ENCODE measurements around the gene L1CAM.

L1CAM gene

DNA sequence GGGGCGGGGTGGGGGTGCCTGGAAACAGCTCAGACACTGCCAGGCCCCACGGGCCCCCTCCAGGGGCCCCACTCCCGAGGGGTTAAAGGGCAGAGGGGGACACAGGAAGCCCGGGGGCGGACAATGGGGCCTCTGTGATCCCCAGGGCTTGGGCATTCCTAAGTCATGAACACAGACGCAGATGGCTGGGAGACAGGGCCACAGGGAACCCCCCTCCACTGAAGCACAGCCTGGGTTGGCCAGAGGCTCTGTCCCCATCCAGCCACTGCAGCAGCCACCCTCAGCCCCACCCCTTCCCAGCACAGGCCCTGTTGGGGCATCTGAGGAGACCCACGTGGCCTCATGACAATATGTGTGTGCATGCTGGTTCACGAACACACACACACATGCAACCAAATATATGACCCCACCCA lies 3.9 kb downstream of the L1CAM start:
- peaks cover 79 to 92% (median 85%) of the 10 kb centered on the region in 10 experiments for H3K4me1 ChIP-seq

DNA sequence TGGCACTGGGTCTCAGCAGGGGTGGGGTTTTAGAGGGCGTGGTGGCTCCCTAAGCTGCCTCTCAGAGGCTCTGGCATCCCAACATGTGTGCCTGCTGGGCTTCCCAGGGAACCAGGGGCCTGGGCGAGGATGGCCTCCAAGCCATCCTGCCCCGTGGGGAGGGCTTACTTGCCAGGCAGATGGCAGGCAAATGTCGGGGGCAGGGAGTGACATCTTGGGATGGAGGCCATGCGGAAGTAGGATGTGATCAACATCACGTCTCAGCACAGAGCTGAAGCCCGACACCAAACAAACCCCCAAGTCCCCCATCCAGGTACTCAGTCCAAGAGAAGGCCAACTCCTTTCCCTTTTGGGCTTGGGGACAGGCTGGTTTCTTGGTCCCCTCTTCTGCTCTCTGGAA lies 4.7 kb downstream of the L1CAM start:
- H3K27me3 ChIP-seq, result peaks cover 71 to 90% (median 87%) of the 10 kb centered on the region in 11 experiments
- no peaks in the 10 kb centered on the region for H3K36me3 ChIP-seq
- H3K27ac ChIP-seq, result peak overlapping the region in 1 of 11 experiments; percentile 22; a peak in 1 of 22 replicates
- no peak for TF ChIP-seq Cebpa-rat (IDR thresholded peaks at IDR 0.05)
- H3K4me1 ChIP-seq, result peaks cover 81 to 95% (median 87%) of the 10 kb centered on the region in 10 experiments
- H3K4me3 ChIP-seq, result no peak overlapping the region; a peak in 1 of 20 replicates
- 0 out of 22 replicates have a peak overlapping the region, but pooled peaks of 1 of the 11 experiments have one; percentile 18 for H3K9ac ChIP-seq
- peak overlapping the region; percentile 59 to 93 (median 74); a peak in 18 of 22 replicates for H3K4me2 ChIP-seq
- H4K20me1 ChIP-seq, result peaks cover 0 to 81% (median 49%) of the 10 kb centered on the region in 11 experiments; a peak in 17 of 22 replicates
- H3K9me3 ChIP-seq (replicated peaks in 1 of 11), result peaks cover 0 to 10% (median under 1%) of the 10 kb centered on the region in 11 experiments; a peak in 4 of 22 replicates

More for the DNA sequence above, 3.9 kb downstream of the L1CAM start:
- no peak overlapping the region for H3K4me3 ChIP-seq
- peak overlapping the region in 3 of 11 experiments; percentile 4 to 26 (median 18); a peak in 1 of 22 replicates for H3K9ac ChIP-seq
- H3K36me3 ChIP-seq, result no peaks in the 10 kb centered on the region
- peaks cover 0 to 18% (median 6%) of the 10 kb centered on the region in 11 experiments; a peak in 6 of 22 replicates for H3K9me3 ChIP-seq (replicated peaks in 1 of 11)
- peak overlapping the region; percentile 54 to 93 (median 74); a peak in 21 of 22 replicates for H3K4me2 ChIP-seq
- peaks cover 79 to 97% (median 95%) of the 10 kb centered on the region in 11 experiments for H3K27me3 ChIP-seq
- peak overlapping the region in 3 of 11 experiments; percentile 14 to 38 (median 25); a peak in 2 of 22 replicates for H3K27ac ChIP-seq
- H4K20me1 ChIP-seq, result peaks cover 0 to 88% (median 49%) of the 10 kb centered on the region in 11 experiments; a peak in 17 of 22 replicates
- TF ChIP-seq Cebpa-rat (IDR thresholded peaks at IDR 0.05), result no peak

DNA sequence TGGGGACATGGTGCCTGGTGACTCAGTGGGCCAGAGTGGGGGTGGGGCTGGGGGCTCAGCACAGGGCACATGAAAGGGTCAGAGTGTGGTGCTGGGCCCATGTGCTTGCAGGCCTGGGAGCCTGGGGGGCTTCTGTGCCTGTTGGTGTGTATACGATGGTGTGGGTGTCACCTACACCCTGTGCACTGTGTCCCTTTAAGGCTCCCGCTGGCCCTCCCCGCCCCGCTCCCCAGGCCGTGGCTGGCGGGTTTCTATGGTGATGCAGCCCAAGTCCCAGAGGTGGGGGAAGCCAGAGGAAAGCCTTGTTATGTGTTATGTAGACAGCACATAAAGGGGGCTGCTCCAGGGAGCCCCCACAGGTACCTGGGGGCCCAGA lies 5.5 kb downstream of the L1CAM start:
- TF ChIP-seq Cebpa-rat (IDR thresholded peaks at IDR 0.05), result no peak
- peak overlapping the region in 3 of 11 experiments; percentile 10 to 70 (median 54); a peak in 3 of 22 replicates for H3K9ac ChIP-seq

DNA sequence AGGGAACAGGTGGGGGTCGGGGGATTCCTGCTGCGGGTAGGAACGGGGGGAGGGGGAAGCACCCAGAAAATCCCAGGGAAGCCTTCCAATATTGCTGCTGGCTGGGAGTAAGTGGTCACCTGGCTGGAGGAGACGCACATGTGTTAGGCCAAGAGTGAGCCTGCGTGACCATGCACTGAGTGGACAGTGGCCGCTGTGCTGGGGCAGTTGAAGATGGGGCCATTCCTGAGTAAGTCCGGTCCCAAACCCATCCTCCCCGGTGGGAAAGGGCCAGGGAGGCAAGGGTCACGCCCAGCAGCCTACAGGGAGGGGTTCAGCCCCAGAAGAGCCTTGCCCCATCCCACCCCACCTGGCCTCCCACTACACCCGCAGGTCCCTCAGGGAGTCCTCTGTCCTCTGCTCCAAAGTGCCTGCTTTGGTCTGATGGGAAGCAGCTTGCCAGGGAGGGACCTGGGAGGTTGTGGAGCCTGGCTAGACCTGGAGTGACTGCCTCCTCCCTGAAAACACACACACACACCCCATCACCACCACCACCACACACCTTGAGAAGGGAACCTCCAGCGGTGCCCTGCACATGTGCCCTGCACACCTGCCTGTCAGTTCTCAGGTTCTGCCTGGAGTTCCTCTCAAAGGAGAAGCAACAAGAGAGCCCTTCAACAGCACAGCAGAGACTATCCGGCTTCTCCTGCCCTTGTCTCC lies 6.1 kb downstream of the L1CAM start:
- H3K9ac ChIP-seq, result peak overlapping the region in 6 of 11 experiments; percentile 54 to 75 (median 62); a peak in 9 of 22 replicates
- H3K4me2 ChIP-seq, result peak overlapping the region; percentile 59 to 93 (median 74)
- H3K4me1 ChIP-seq, result peaks cover 73 to 85% (median 80%) of the 10 kb centered on the region in 10 experiments
- no peaks in the 10 kb centered on the region for H3K36me3 ChIP-seq
- peak overlapping the region in 6 of 10 experiments; percentile 5 to 43 (median 35); a peak in 8 of 20 replicates for H3K4me3 ChIP-seq
- no peak for TF ChIP-seq Cebpa-rat (IDR thresholded peaks at IDR 0.05)
- H3K27ac ChIP-seq, result peak overlapping the region in 7 of 11 experiments; percentile 60 to 80 (median 70); a peak in 12 of 22 replicates
- peaks cover 0 to 3% (median 0%) of the 10 kb centered on the region in 11 experiments; a peak in 1 of 22 replicates for H3K9me3 ChIP-seq (replicated peaks in 1 of 11)
- peaks cover 0 to 83% (median 52%) of the 10 kb centered on the region in 11 experiments; a peak in 17 of 22 replicates for H4K20me1 ChIP-seq
- H3K27me3 ChIP-seq, result peaks cover 61 to 82% (median 78%) of the 10 kb centered on the region in 11 experiments

More for the DNA sequence above, 5.5 kb downstream of the L1CAM start:
- H3K27me3 ChIP-seq, result peaks cover 65 to 86% (median 81%) of the 10 kb centered on the region in 11 experiments
- peak overlapping the region in 2 of 11 experiments; percentile 75 to 80; a peak in 5 of 22 replicates for H3K27ac ChIP-seq
- peaks cover 0 to 83% (median 49%) of the 10 kb centered on the region in 11 experiments; a peak in 17 of 22 replicates for H4K20me1 ChIP-seq
- H3K36me3 ChIP-seq, result no peaks in the 10 kb centered on the region
- H3K9me3 ChIP-seq (replicated peaks in 1 of 11), result peaks cover 0 to 9% (median 0%) of the 10 kb centered on the region in 11 experiments; a peak in 2 of 22 replicates
- peak overlapping the region; percentile 59 to 93 (median 74) for H3K4me2 ChIP-seq
- H3K4me1 ChIP-seq, result peaks cover 78 to 91% (median 85%) of the 10 kb centered on the region in 10 experiments
- H3K4me3 ChIP-seq, result peak overlapping the region in 2 of 10 experiments; percentile 22 to 42; a peak in 1 of 20 replicates

DNA sequence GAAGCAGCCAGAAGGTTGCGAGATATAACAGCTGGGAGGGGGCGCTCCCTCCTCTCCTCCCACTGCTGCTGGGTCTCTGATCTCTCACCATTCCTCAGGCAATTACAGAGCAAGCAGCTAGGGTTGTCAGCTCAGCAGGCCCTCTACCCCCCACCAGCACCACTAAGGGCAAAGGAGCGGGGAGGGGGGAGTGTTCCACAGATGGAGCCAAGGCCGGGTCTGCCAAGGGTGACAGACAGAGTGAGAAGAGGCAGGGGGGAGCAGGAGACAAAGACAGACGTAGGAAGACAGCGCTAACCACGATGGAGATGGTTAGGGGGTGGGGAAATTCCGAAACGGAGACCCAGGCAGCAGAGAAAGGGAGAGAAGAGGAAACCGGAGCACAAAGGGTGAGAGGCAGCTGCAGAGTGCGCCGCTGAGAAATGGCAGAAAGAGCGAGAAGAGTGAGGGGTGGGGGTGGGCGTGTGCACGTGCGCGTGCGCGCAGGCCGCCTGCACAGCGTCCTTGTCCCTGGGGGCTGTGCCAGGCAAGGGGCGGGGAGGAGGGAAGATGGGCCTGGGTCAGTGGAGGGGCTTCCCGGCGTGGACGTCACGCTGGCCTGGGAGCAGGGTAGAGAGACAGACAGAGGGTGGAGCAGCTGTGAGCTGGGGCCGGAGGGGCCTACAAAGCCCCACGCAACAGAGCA lies 6.9 kb downstream of the L1CAM start:
- no peaks in the 10 kb centered on the region for H3K36me3 ChIP-seq
- no peak for TF ChIP-seq Cebpa-rat (IDR thresholded peaks at IDR 0.05)
- H3K9ac ChIP-seq, result peak overlapping the region in 8 of 11 experiments; percentile 30 to 75 (median 60); a peak in 16 of 22 replicates
- no peaks in the 10 kb centered on the region for H3K9me3 ChIP-seq (replicated peaks in 1 of 11)
- peak overlapping the region in 7 of 10 experiments; percentile 5 to 50 (median 38); a peak in 10 of 20 replicates for H3K4me3 ChIP-seq
- peaks cover 66 to 78% (median 75%) of the 10 kb centered on the region in 10 experiments for H3K4me1 ChIP-seq
- H3K27me3 ChIP-seq, result peaks cover 61 to 82% (median 78%) of the 10 kb centered on the region in 11 experiments
- peak overlapping the region in 8 of 11 experiments; percentile 43 to 80 (median 69); a peak in 16 of 22 replicates for H3K27ac ChIP-seq
- peak overlapping the region; percentile 59 to 93 (median 74) for H3K4me2 ChIP-seq
- H4K20me1 ChIP-seq, result peaks cover 7 to 83% (median 54%) of the 10 kb centered on the region in 11 experiments; a peak in 17 of 22 replicates

DNA sequence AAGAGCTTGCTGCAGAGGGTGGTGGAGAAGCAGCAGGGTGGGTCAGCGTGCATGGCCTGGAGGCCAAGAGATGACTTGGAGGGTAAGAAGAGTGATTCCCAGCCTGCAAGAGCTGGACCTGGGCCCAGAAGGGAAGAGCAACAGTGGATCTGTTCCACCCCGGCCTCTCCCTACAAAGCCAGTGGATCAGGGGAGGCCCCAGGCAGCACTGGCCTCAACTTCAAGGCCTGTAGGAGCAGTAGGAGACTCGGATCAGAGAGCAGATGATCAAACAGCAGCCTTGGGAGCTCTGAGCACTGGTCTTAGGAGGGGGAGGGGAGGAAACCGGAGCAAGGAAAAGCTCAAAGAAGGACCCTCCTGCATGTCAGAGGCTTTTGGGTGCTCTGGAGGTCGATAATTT lies 7.6 kb downstream of the L1CAM start:
- no peaks in the 10 kb centered on the region for H3K9me3 ChIP-seq (replicated peaks in 1 of 11)
- peak overlapping the region in 7 of 11 experiments; percentile 54 to 75 (median 62); a peak in 14 of 22 replicates for H3K9ac ChIP-seq
- H4K20me1 ChIP-seq, result peaks cover 11 to 83% (median 54%) of the 10 kb centered on the region in 11 experiments; a peak in 18 of 22 replicates
- H3K27me3 ChIP-seq, result peaks cover 61 to 82% (median 78%) of the 10 kb centered on the region in 11 experiments
- H3K36me3 ChIP-seq, result no peaks in the 10 kb centered on the region
- H3K4me2 ChIP-seq, result peak overlapping the region; percentile 59 to 93 (median 74)
- H3K4me3 ChIP-seq, result peak overlapping the region in 6 of 10 experiments; percentile 5 to 42 (median 22); a peak in 4 of 20 replicates
- H3K27ac ChIP-seq, result peak overlapping the region in 8 of 11 experiments; percentile 43 to 80 (median 69); a peak in 15 of 22 replicates
- no peak for TF ChIP-seq Cebpa-rat (IDR thresholded peaks at IDR 0.05)
- peaks cover 59 to 71% (median 68%) of the 10 kb centered on the region in 10 experiments for H3K4me1 ChIP-seq

DNA sequence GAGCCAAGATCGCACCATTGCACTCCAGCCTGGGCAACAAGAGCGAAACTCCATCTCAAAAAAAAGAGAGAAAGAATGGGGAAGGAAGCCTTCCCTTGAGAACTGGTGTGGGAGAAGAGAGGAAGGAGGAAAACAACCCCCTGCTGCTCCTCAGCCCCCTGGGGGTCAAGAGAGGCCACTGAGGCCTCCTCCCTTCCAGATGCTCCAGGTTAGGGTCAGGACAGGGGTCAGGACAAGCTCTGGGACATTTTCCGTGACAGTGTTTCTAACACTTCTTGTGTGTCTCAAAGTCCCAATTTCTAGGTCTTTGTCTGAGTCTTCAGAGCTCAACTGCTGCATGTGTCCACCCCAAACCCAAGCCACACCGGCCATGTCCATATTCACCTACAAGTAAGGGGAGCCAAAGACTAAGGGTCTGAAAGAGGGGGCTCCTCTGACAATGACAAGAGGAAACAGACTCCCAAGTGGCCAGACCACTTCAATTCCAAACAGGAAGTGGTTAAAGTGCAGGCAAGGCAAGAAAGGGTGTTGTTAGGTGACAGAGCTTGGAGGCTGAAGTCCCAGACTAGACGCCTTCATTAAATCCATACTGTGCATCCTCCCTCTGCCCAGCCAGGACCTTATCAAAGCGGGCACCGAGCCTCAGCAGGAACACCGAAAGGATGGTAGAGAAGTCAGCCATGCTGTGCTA lies 8.3 kb downstream of the L1CAM start:
- H3K9me3 ChIP-seq (replicated peaks in 1 of 11), result no peaks in the 10 kb centered on the region
- peaks cover 62 to 82% (median 78%) of the 10 kb centered on the region in 11 experiments for H3K27me3 ChIP-seq
- peak overlapping the region in 8 of 11 experiments; percentile 46 to 80 (median 69); a peak in 15 of 22 replicates for H3K27ac ChIP-seq
- peaks cover 53 to 65% (median 62%) of the 10 kb centered on the region in 10 experiments for H3K4me1 ChIP-seq
- peaks cover 11 to 83% (median 56%) of the 10 kb centered on the region in 11 experiments; a peak in 18 of 22 replicates for H4K20me1 ChIP-seq
- no peaks in the 10 kb centered on the region; a peak in 1 of 22 replicates for H3K36me3 ChIP-seq
- peak overlapping the region in 6 of 10 experiments; percentile 5 to 42 (median 22); a peak in 5 of 20 replicates for H3K4me3 ChIP-seq
- H3K9ac ChIP-seq, result peak overlapping the region in 7 of 11 experiments; percentile 54 to 75 (median 62); a peak in 11 of 22 replicates
- no peak for TF ChIP-seq Cebpa-rat (IDR thresholded peaks at IDR 0.05)
- peak overlapping the region; percentile 59 to 93 (median 74) for H3K4me2 ChIP-seq

Measured in BLaER1 treated with 17β-estradiol and CSF1 and Interleukin-3, amounts not matched to agents 10 nM and 100 nM (cell line).